ENCODE results near the gene ZER1. TPM values are rescaled to one million over a fixed set of nuclear protein-coding genes. Genes with fewer than 3 reads are reported as not detected.

Gene ZER1
- total and polyA plus RNA-seq, 2 of the 4 experiments (the other 2 are of a cell fraction), result 7.7 to 34.9 TPM

DNA sequence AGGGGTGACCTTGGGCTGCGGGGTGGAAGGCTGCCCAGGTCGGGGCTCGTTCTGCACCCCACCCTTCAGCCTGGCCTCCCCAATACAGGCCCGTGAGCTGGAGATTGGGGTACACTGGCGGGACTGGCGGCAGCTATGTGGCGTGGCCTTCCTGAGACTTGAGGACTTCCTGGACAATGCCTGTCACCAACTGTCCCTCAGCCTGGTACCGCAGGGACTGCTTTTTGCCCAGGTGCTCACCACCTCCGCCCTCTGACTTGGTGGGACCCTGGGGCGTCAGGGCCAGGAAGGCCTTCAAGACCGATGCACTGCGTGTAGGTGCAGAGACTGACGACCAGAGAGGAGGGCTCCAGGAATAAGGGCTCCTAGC lies 58.3 kb downstream of the ZER1 start:
- H3K18ac ChIP-seq (ENCODE audit: low read depth, low read length), result no peak overlapping the region
- TF ChIP-seq NFE2L2 (IDR thresholded peaks at IDR 0.05; ENCODE audit: low read depth, low read length) (no peak), MAFK (IDR thresholded peaks at IDR 0.05; ENCODE audit: low read depth, low read length) (no peak), MAZ (IDR thresholded peaks at IDR 0.05; ENCODE audit: borderline replicate concordance, low read depth, low read length) (no peak), SMC3 (IDR thresholded peaks at IDR 0.05; ENCODE audit: low read depth, low read length) (no peak), FOS (IDR thresholded peaks at IDR 0.05; ENCODE audit: low read depth, low read length) (no peak)
- TF ChIP-seq, protein P1, sequence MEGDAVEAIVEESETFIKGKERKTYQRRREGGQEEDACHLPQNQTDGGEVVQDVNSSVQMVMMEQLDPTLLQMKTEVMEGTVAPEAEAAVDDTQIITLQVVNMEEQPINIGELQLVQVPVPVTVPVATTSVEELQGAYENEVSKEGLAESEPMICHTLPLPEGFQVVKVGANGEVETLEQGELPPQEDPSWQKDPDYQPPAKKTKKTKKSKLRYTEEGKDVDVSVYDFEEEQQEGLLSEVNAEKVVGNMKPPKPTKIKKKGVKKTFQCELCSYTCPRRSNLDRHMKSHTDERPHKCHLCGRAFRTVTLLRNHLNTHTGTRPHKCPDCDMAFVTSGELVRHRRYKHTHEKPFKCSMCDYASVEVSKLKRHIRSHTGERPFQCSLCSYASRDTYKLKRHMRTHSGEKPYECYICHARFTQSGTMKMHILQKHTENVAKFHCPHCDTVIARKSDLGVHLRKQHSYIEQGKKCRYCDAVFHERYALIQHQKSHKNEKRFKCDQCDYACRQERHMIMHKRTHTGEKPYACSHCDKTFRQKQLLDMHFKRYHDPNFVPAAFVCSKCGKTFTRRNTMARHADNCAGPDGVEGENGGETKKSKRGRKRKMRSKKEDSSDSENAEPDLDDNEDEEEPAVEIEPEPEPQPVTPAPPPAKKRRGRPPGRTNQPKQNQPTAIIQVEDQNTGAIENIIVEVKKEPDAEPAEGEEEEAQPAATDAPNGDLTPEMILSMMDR (conservative IDR thresholded peaks at IDR 0.05; ENCODE audit: low read depth, low read length), result no peak
- TF ChIP-seq, protein P2, sequence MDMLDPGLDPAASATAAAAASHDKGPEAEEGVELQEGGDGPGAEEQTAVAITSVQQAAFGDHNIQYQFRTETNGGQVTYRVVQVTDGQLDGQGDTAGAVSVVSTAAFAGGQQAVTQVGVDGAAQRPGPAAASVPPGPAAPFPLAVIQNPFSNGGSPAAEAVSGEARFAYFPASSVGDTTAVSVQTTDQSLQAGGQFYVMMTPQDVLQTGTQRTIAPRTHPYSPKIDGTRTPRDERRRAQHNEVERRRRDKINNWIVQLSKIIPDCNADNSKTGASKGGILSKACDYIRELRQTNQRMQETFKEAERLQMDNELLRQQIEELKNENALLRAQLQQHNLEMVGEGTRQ (IDR thresholded peaks at IDR 0.05; ENCODE audit: low read depth, low read length), result no peak
- H3K4ac ChIP-seq (ENCODE audit: low read depth, low read length), result no peak overlapping the region
- H2AK9ac ChIP-seq (replicated peaks; ENCODE audit: low read depth, low read length, poor library complexity), result no peak overlapping the region
- no peak overlapping the region for H3K14ac ChIP-seq (replicated peaks; ENCODE audit: low read depth, low read length)
- no peak overlapping the region for H4K5ac ChIP-seq (ENCODE audit: low read depth, low read length)
- no peaks in the 10 kb centered on the region for H3K36me3 ChIP-seq (ENCODE audit: control insufficient read depth, insufficient read depth, low read length)
- no peak overlapping the region for H2AFZ ChIP-seq (replicated peaks; ENCODE audit: low read length, poor library complexity)
- in situ Hi-C loops (cut with MboI; ENCODE audit: low sequenced_read_pairs), result no loop called here
- ChIA-PET POLR2A (ENCODE audit: unreplicated experiment) (no interaction called here), CTCF (interaction anchor here (0.6 kb wide), 1 partner anchor 81 kb away, joined by 6 read pairs; no protein-coding TSS in a partner anchor)
- WGBS, 2 experiments (ENCODE audit: extremely low coverage in 2 of 2, insufficient read length in 1 of 2), result 96% methylated on average over 10 of the region's 13 CpGs; no CpG with 5 or more reads in 1 of the 2 experiments
- H4K20me1 ChIP-seq (ENCODE audit: insufficient read depth, low read length), result no peaks in the 10 kb centered on the region
- BruUV-seq (replicated peaks), result no TSS peak
- H2BK120ac ChIP-seq (ENCODE audit: low read depth, low read length), result no peak overlapping the region
- H3K9me1 ChIP-seq (ENCODE audit: insufficient read depth, low read length), result no peaks in the 10 kb centered on the region
- H3K27me3 ChIP-seq (ENCODE audit: control insufficient read depth, insufficient read depth, low read length), result no peaks in the 10 kb centered on the region
- no peak overlapping the region for H3K4me3 ChIP-seq (ENCODE audit: insufficient read depth, low read depth, low read length)
- dilution Hi-C loops (cut with HindIII; ENCODE audit: low sequenced_read_pairs, unreplicated experiment), result no loop called here
- H2AK5ac ChIP-seq (ENCODE audit: low read depth, low read length), result no peak overlapping the region
- H2BK15ac ChIP-seq (ENCODE audit: low read depth, low read length), result no peak overlapping the region
- no peak overlapping the region for H4K8ac ChIP-seq (ENCODE audit: low read depth in 2 of 2, low read length in 2 of 2)
- ATAC-seq (ENCODE audit: low read depth) (no peak), DNase-seq (no peak)
- H3K4me2 ChIP-seq (ENCODE audit: low read depth, low read length), result no peak overlapping the region
- H4K91ac ChIP-seq (ENCODE audit: insufficient read depth, low read depth, low read length), result no peak overlapping the region
- H2BK20ac ChIP-seq (ENCODE audit: low read depth, low read length), result no peak overlapping the region
- no peak overlapping the region for H3K56ac ChIP-seq (ENCODE audit: extremely low read depth, insufficient read depth, low read length)
- no peak overlapping the region for H2BK5ac ChIP-seq (ENCODE audit: low read depth, low read length, poor library complexity, severe bottlenecking)
- no peak overlapping the region for H3K9ac ChIP-seq (ENCODE audit: low read depth, low read length)
- no peaks in the 10 kb centered on the region for H3K4me1 ChIP-seq (ENCODE audit: control insufficient read depth, insufficient read depth, low read length)
- intact Hi-C loops (cut with micrococcal nuclease), result no loop called here
- H3K23ac ChIP-seq (ENCODE audit: low read depth, low read length), result no peak overlapping the region
- H3K27ac ChIP-seq (ENCODE audit: insufficient read depth, low read length), result no peak overlapping the region
- H3K9me3 ChIP-seq (ENCODE audit: control insufficient read depth, insufficient read depth, low read length), result no peaks in the 10 kb centered on the region
- no peaks in the 10 kb centered on the region for H3K79me1 ChIP-seq (ENCODE audit: low read depth in 1 of 2, low read length in 2 of 2)
